AG09309 (cell line): Measurements from ENCODE around the gene SOX5.

Experiments used
- DNase-seq: peaks from one replicate; pipeline ENCODE4 v3.0.0-alpha.2; 2010; ENCODE audit warnings: low read depth
- H3K4me3 ChIP-seq: 2 replicates; pipeline ENCODE4 v1.5.1; 2011; ENCODE audit warnings: mild to moderate bottlenecking, low read depth, low read length, moderate library complexity; ENCODE audit not compliant: control insufficient read depth
- CTCF ChIP-seq: IDR thresholded peaks from 2 replicates; pipeline ENCODE4 v1.5.1; 2011; ENCODE audit warnings: mild to moderate bottlenecking, low read depth, low read length, inconsistent platforms; ENCODE audit not compliant: insufficient read depth, control insufficient read depth; ENCODE audit errors: missing control alignments

The SOX5 gene

DNA sequence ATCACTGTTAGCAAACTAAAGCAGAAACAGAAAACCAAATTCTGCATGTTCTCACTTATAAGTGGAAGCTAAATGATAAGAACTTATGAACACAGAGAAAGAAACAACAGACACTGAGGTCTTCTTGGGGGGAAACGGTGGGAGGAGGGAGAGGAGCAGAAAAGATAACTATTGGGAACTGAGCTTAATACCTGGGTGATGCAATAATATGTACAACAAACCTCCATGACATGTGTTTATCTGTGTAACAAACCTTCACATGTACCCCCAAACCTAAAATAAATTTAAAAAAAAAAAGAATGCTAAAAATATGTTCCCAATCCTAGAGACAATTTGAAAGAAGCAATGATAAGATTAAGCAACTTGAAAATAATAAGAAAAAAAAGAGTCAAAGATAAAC, 89.5 kb downstream of the SOX5 start:
- no peak overlapping the region for H3K4me3 ChIP-seq
- no peak for DNase-seq
- TF ChIP-seq CTCF = no peak

DNA sequence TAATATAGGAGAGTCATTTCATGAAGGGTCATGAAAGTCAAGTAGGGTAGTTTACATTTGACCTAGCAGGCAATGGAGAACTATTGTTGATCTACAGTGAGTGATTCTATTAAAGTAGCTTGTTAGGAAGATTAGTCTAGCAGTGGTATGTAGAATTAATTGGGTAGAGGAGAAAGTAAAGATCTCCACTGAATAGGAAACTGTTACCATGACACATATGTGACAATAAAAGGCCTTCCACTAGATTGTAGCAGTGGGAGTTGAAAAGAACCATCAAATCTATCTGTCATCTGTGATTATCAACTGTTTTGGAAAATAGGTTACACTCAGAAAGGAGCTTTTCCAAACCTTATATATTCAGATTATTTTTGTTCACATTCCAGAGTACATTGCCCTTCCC, 92.3 kb downstream of the SOX5 start:
- no peak for TF ChIP-seq CTCF
- no peak for DNase-seq
- no peak overlapping the region for H3K4me3 ChIP-seq

- DNase-seq = no peak
- no peak overlapping the region for H3K4me3 ChIP-seq
- no peak for TF ChIP-seq CTCF
These were observed 93.7 kb downstream of the SOX5 start for GRCh38 chr12:23855813-23856212.

- no peak for TF ChIP-seq CTCF
- no peak for DNase-seq
- H3K4me3 ChIP-seq = no peak overlapping the region
These were observed 94.9 kb downstream of the SOX5 start for GRCh38 chr12:23854598-23854997.

GRCh38 chr12:23853640-23854039, 95.8 kb downstream of the SOX5 start:
- DNase-seq = no peak
- no peak overlapping the region for H3K4me3 ChIP-seq
- no peak for TF ChIP-seq CTCF

- no peak for TF ChIP-seq CTCF
- no peak overlapping the region for H3K4me3 ChIP-seq
- DNase-seq = no peak
These were observed 97.9 kb downstream of the SOX5 start for GRCh38 chr12:23851602-23852001.

GRCh38 chr12:23847857-23848256, 101.6 kb downstream of the SOX5 start:
- no peak for TF ChIP-seq CTCF
- H3K4me3 ChIP-seq = no peak overlapping the region
- no peak for DNase-seq
